GM21723 (cell line): Measurements from ENCODE around the gene MAD1L1.

Experiments used
- ATAC-seq: cut with Tn5 transposase; IDR thresholded peaks from one replicate; pipeline ENCODE4 v1.9.1; 2021; ENCODE audit warnings: mild to moderate bottlenecking, moderate library complexity; ENCODE audit not compliant: unreplicated experiment

The MAD1L1 gene

GRCh38 chr7:2258661-2259365 lies 26.1 kb upstream of the MAD1L1 start:
- peak; percentile 70 for ATAC-seq

GRCh38 chr7:2257651-2258050 lies 24.9 kb upstream of the MAD1L1 start:
- no peak for ATAC-seq

- ATAC-seq, result no peak
Measured at GRCh38 chr7:2257046-2257551, 24.4 kb upstream of the MAD1L1 start.

- ATAC-seq, result no peak
Measured at GRCh38 chr7:2256306-2257045, 23.7 kb upstream of the MAD1L1 start.

- ATAC-seq, result no peak
Measured at GRCh38 chr7:2255145-2256139, 22.7 kb upstream of the MAD1L1 start.

GRCh38 chr7:2254429-2255144 lies 21.8 kb upstream of the MAD1L1 start:
- ATAC-seq, result no peak

GRCh38 chr7:2253525-2254244 lies 20.9 kb upstream of the MAD1L1 start:
- no peak for ATAC-seq

- no peak for ATAC-seq
Measured at GRCh38 chr7:2253021-2253420, 20.3 kb upstream of the MAD1L1 start.

- ATAC-seq, result no peak
Measured at GRCh38 chr7:2251841-2252771, 19.4 kb upstream of the MAD1L1 start.

- no peak for ATAC-seq
Measured at GRCh38 chr7:2251381-2251780, 18.6 kb upstream of the MAD1L1 start.

- ATAC-seq, result no peak
Measured at GRCh38 chr7:2249744-2250323, 17.1 kb upstream of the MAD1L1 start.

- ATAC-seq, result no peak
Measured at GRCh38 chr7:2248984-2249694, 16.4 kb upstream of the MAD1L1 start.

- ATAC-seq, result no peak
Measured at GRCh38 chr7:2247141-2247995, 14.6 kb upstream of the MAD1L1 start.

- ATAC-seq, result no peak
Measured at GRCh38 chr7:2245883-2246675, 13.3 kb upstream of the MAD1L1 start.

- no peak for ATAC-seq
Measured at GRCh38 chr7:2244404-2244995, 11.8 kb upstream of the MAD1L1 start.

- ATAC-seq, result no peak
Measured at GRCh38 chr7:2243458-2243857, 10.7 kb upstream of the MAD1L1 start.
